NCI-H1092 (cell line): ENCODE results near the gene EPHB1.
"Not testable (repeated sequence)": the region's sequence is repeated elsewhere in the genome, so short reads cannot be mapped to it uniquely, and the experiment has no call there.

Experiments used
- DNase-seq: peaks from one replicate; lab custom pipeline; 2025; lab: John Stamatoyannopoulos, UW

Gene EPHB1

DNA sequence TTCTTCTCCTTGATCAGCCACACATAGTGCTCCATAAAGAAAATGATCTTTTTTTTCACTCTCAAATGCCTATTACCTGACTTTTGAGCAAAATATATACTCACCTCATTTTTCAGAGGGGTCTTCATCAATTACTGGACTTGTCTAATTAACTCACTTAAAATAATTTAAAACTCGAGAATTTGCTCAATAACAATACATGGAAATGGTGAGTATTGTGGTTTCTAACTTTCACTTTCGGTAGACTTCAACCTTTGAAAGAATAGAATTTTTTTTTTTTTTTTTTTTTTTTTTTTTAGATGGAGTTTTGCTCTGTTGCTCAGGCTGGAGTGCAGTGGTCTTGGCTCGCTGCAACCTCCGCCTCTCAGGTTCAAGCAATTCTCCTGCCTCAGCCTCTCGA is 17.7 kb upstream of the EPHB1 start:
- no peak for DNase-seq

DNA sequence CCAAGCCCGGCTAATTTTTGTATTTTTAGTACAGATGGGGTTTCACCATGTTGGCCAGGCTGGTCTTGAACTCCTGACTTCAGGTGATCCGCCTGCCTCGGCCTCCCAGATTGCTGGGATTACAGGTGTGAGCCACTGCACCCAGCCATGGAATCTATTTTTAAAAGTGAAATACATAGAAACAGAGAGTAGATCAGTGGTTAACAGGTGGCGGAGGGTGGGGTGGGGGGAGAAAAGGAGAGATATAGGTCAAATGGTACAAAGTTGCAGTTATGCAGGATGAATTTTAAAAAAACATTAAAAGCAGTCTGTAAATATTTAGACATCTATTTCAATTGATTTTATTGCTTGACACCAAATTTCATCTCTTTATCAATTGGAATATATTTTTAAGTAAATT is 6.8 kb upstream of the EPHB1 start:
- not testable (repeated sequence) for DNase-seq

DNA sequence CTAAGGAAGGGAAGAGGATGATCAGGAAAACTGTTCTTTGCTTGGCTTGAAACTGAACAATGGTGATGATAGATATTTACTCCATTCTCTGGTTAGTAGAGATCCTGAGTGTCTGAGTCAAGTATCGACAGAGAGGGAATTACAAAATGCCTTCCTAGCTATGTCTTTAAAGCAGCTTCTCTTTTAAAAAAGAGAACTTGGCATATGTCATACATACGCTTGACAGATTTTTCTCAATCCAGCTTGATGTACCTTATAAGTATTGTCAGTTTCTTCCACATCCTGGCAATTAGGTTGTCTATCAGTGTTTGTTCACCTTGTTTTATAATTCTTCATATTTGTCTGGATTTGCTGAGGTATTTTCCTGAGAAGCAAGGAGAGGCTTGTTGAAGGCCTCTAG is 5.0 kb upstream of the EPHB1 start:
- DNase-seq = no peak

DNA sequence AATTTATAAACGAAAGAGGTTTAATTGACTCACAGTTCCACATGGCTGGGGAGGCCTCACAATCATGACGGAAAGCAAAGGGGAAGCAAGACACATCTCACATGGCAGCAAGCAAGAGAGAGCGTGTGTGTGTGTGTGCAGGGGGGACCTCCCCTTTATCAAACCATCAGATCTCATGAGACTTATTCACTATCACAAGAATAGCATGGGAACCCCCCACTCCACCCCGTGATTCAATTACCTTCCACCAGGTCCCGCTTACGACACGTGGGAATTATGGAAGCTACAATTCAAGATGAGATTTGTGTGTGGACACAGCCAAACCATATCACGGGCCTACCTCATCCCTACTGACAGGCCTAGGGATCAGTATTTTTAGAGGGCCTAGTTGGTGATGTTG is 3.1 kb upstream of the EPHB1 start:
- no peak for DNase-seq

DNA sequence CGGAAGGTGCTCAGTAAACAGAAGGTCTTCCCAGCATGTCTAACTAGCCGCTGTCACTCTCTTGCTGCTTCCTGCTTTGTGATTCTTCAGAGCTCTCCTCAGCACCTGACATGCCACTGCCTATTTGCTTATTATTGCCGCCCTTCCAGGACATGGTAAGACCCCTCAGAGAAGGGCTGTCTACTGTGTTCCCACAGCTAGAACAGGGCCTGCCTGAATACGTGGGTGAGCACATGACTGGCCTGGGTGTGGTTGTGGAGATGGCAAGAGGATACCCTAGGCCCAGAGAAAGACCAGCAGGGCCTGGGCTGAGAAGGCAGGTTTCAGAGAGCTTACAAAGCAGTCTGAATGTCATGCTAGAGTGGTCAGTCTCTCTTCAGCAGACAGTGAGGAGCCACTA is 2.4 kb upstream of the EPHB1 start:
- no peak for DNase-seq

DNA sequence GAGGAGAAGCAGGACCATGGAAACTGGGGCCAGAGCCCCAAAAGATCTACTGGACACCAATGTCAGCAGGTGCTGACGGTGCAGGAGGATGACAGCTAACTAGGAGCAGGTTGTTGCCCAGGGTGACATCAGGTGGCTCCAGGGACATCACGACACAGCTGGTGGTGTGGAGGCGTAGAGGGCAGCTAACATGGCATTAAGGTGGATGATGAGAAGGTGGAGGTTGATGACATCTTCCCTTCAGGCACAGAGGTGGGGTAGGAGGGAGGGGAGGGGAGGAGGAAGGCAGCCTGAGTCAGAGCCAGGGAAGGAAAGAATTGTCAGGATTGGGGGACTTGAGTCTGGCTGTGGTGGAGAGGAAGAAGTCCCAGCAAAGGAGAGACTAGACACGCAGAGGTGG is 1.5 kb upstream of the EPHB1 start:
- DNase-seq = no peak

DNA sequence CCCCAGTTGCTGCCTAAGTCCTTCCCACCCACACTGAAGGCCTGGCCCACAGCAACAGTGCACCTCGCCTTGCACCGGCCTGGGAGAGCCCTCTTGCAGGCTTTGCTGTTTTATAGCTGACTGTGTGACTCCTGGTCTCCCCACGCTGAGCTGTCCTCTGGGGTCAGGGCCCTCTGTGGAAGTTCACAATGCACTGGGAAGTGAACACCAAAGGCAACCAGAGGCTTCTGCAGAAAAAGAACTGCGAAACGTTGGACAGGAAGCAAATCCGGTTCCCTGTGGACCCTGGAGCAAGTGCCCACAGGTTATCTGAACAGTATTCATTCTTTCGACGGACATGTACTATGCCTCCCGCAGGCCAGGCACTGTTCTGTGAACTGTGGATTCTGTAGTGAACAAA is 737 bp upstream of the EPHB1 start:
- DNase-seq = no peak

DNA sequence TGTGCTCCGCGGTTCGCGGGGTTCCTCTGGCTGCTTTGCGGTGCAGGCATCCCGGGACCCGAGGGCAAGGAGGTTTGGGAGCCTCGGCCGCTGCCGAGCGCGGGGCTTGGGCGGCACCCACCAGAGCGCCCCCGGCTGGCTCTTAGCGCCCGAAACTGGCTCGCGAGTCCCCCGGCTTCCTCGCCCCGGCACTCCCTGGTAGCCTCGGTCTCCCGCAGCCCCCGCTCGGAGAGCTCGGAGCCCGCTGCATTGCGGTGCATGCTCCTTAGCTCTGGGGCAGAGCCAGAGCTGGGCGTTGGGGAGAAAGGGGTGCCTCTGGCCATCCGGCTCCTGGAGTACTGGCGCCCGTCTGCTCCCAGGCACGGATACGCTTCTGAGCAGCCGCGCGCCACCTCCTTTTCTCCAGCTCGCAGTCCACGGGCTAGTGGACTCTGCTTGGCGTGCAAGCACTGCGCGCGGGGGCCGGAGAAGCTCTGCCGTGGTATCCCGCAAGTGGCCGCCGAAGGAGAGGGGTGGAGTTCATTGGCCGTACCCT is 753 bp downstream of the EPHB1 start:
- DNase-seq = no peak

DNA sequence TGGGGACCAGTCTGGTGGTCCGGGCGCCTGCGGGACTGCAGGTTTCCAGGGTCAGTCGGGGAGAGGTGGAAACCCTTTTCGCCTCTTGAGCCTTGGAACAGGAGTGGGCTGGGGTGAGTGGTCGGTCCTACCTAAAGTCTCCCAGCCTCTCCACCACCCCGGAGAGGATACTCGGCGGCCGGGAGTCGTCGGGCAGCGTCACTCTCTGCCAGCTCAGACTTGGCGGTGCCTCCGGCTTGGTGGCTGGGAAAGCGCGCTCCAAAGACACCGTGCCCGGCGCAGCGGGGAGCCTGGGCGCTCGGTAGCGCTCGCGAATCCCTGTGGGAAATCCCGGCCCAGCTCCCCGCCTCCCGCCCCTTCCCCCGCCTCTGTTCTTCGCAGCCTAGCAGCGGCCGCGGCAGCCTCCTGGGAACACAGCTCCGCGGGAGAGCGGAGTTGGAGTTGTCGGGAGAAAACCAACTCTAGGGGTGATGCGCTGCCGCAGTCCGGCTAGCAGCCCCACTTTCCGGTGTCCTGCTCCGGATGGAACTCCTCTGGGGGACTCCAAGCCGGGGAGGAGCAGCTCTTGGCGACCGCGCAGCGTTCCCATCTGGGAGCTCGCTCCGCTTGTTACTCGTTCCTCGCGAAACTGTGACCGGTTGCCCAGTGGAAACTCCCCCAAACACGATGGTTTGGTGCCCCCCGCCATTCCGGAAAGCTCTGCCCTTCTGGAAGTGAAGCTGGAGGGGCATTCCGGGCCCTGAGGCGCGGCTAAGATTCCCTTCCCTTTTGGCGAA is 1.4 kb downstream of the EPHB1 start:
- no peak for DNase-seq

DNA sequence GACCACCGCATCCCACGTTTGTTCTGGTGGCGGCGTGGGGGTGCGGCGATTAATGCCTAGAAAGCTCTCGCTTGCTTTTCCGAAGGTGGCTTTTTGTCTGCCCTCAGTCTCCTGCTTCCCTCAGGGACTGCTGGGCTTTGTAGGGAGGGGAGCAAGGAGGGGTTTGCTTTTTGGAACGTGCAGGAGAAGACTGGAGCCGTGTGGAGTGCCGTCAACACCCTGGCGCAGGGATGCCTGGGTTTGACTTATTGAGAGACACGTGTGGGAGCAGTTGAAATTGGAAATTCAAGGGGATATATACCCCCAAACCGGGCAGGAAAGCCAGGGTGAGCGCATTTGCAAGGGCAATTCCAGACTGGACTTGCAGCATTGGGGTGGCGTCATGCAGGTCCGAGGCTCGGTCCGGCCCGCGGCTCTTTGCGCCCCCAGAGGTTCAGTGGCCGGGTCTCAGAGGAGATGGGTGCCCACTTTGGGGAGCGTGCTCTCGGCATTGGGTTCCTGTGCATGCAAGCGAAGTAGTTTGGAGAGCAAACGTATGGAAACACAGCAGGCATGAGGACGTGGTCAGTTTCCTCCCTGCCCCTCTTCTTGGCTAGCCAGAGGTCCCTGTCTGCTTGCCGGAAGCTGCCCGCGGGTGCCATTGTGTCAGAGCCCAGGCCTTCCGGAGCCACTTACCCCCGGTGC is 2.1 kb downstream of the EPHB1 start:
- DNase-seq = no peak

DNA sequence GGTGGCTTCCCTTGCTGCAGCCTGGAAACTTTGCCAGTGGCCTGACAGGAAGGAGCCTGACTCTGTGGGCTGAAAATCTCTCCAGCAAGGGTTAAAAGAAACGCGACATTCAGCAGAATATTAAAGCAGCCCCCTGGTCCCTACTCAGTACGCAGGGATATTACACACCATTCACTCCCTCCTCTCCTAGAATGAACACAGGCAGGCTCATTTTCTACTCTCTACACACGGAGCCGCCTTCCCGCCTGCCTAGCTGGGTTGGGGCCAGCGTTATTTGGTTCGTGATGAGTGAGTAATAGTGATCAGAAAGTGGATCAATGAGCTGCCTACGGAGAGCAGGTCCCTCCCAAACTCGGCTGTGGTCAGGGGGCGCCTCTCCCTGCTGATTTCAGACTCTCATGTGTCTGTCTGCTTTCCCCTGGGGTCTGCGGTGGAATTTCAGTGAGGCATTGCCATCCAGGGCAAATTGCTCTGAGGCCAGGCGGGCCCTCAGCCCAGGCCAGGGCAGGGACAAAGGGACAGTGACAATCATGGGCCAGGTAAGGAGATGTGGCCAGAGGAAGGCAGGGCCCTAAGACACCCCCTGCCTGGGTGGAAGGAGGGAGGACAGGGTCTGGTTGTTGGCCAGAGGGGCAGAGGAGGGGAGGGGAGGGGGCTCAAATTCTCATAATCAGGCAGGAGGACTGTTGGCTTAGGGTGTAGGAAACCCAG is 2.8 kb downstream of the EPHB1 start:
- no peak for DNase-seq

DNA sequence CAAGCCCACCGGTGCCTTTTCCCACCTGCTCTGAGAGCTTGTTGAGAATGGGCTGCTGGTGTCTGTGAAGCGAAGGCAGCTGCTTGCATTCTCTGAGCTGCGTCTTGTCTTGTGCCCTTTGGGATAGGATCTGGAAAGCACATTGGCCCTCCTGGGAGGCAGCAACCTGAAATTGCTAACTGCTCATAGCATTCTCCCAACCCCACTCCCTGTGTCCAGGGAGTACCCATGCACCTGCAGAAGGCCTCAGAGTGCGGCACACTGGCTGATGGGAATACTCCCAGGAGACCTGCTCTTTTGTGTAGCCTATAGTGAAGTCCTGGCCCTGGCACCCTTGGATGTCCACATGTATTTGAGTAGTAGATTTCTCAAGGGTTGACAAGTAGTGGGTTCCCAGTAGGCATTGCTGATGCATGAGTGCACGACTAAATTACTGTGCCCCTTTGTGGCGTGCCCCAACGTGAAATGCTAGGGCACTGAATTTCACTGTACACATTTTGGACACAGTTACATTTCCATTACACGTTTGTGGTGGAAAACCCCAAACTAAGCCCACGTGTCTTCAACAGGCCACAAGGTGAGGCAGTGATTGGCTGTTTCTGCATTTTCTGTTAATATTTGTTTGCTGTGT is 3.7 kb downstream of the EPHB1 start:
- DNase-seq = no peak

DNA sequence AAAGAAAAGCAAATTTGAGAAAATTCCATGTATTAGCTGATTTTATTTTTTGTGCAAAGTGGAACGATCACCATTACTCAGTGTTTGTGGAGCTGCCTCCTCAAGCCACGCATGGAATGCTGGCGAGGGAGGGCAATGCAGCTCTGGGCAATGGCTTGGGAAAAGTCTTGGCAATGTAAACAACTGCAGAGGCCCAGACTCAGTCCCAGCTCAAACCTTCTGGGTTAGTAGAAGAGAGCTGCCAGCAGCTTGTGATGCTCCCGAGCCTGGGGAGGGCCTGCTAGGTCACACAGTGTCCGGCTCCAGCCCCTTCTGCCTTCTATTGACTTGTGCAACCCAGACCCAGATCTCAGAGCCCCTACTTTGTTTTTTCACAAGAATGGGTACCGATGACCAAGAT is 4.3 kb downstream of the EPHB1 start:
- no peak for DNase-seq

DNA sequence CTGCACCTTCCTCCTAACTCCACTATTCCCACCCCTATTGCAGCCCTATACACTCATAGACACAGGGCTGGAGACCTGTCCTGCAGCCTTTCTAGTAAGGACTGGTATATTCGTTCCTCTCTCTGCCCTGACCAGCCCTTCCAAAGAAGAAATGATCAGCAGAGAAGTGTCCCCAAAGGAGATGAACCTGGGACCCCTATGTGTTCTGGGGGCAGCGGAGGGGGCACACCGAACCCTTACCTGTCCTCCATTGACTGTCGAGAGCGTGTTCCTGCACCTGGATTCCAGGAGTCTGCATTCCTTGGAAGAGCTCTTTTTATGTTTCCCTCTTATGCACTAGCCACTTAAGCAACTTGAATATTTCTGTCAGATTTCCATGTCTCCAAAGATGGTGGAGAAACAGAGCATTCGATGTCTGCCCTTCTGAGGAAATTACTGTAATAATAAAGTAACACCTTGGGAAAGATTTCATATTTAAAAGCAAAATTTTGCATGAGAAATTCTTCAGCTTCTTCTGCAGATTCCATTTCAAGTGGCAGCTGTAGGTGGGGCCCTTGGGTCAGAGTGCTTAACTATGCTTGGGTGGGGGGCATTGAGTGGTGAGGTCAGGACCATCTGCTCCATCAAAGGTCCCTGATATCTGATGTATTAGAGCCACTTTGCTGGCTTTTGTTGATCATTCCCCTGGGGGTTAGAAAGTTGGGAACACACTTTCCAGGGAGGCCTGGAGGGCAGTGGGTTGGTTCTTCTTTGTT is 6.3 kb downstream of the EPHB1 start:
- DNase-seq = no peak

DNA sequence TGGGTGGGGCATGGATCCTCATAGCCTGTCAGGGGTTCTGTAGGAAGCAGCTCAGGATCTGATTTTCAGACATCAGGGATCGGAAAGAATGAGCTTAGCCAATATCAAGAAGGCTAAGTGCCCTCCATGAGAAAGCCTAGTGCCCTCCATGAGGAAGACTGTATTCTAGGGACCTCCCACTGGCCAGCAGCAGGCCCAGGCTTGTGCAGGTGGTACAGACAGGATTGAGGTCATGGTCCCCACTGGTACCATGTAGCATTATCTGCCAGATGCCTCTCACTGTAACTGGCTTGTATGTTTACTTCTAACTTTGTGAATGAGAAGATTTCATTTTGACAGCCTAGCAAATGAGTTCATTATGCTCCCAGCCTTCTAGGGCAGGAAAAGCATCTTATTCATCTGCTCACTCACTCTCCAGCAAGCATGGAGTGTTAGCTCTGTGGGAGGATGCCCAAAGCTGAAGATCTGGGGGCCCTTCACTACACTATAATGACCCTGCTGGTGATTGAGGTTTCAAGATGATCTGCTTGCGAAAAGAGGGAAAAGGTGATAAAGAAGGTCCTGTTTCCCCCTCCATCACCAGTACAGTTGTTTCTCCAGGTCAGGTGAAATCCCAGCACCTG is 7.5 kb downstream of the EPHB1 start:
- no peak for DNase-seq

DNA sequence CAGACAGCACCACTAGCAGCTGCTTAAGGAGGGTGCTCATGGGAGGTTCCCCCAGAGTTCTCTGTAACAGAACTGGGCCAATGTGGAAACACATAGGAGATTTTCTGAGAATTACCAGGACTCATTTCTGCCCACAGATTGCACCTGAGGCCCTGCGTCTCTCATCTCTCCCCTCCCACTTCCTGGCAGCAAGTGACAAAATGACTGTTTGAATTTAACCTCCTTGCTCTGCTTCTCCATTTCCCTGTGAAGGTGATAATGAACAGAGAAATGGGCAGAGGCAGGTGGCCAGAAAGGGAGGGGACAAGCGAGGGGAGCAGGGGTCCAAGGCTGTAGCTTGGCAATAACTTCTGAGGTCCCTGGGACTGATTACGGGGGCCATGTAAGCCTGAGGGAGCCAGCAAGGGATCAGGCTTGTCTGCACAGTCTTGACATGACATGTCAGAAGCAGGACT is 8.0 kb downstream of the EPHB1 start:
- no peak for DNase-seq

DNA sequence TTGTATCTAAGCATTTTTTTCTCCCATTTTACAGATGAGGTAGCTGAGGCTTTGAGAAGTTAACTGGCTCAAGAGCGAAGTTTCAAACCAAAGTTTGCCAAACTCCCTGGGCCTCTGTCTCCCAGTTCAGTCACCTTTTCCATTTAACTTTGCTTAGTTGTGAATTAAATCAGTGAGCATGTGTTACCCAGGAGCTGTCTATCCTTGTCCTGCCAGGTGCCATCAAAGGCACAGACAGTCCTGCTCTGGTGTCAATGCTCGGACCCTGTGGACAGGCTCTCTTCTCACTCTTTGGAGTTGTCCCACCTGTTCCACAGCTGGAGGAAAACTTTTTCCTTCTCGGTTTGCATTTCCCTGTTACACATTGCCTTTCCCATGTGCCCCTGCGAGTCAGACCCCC is 8.6 kb downstream of the EPHB1 start:
- no peak for DNase-seq

DNA sequence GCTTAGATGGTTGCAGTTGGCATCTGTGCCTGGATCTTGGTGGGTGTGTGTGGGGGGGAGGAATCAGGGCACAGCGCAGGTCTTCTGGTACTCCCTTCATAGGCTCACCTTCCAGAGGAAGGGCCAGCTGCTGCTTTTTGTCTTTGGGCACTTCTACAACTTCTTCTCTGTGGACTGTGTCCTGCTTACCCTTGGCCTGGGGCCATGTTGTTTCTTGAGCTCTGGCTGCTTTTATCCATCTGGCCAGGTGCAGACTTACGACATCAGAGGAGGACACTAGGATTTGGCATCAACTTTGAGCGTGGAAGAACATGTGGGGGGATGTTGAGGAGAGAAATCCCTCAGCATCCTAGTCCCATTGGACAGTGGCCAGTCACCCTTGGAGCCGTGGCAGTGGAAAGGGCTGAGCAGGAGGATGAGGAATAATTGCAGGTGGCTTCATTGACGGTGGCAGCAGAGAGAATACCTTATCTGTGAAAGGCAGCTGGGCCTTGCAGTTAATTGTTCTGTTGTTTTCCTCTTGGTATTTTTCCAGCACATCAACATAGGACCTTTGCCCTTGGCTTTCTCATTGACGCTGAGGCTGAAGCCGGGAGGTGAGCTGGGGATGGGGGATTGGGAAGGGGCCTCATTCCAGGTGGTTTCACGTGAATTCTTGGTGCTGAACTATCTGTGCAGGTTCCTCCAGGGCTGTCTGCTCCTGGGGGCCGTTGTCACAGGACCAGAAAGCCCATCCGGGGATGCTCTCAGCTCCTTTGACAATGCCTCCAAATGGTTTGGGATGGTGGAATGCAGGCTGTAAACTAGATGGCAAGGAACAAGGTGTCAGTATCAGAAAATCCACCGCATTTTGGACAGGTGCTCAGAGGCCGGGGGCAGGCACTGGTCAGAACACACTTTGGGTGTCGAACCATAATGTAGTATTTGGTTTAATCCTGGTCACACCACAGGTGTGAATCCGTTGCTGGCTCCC is 9.7 kb downstream of the EPHB1 start:
- DNase-seq = no peak

DNA sequence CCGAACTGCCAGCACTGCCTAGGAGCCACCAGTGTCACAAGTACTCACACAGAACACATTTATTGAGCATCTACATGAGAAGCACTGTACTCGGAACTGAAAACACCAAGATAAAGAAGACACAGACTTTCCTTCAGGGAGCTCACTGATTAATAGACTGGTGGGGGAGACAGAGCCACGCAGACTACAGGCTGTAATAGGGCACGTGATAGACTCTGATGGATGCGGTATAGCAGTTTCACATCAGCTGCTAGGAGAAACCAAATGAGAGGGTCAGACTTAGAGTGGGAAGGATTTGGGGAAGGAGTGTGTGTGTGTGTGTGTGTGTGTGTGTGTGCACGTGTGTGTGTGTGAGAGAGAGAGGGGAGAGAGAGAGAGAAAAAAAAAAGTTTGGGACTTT is 12.1 kb downstream of the EPHB1 start:
- no peak for DNase-seq

DNA sequence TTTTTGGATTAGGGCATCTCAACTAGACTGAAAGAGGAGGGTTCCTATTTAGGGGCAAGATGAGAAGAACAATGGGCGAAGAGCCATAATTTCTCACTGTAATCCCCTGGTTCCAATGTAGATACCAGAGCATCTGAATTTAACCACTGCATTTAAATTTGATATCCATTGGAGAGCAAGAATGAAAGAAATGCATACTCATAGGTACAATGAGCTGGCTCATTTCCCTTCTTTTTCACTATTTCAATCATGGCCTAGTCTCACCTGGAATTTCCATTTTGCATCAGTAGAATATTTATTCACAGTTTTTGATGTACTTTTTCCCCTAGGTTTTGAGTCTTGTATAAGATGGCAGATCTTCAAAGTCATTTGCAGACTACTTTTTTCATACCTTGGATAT is 13.8 kb downstream of the EPHB1 start:
- no peak for DNase-seq
